A673 (cell line): Measurements from ENCODE around the gene HLA-B. TPM values are rescaled to one million over a fixed set of nuclear protein-coding genes. Genes with fewer than 3 reads are reported as not detected.

Experiments used
- BruUV-seq: library from RNA; stranded (reverse); fragments of 400-500 nt; replicated peaks from 2 replicates; lab custom pipeline; 2021; lab: Mats Ljungman, UMichigan
- CTCF ChIA-PET: fragments of 300-600 bp; sonication (Branson Sonifier 250); formaldehyde crosslinking; loops from one replicate; lab custom pipeline; 2022; ENCODE audit warnings: antibody characterized with exemption; lab: Charles Lee
- POLR2A ChIA-PET: fragments of 300-600 bp; sonication (Branson Sonifier 250); formaldehyde crosslinking; loops from one replicate; lab custom pipeline; 2022; ENCODE audit warnings: antibody characterized with exemption; ENCODE audit not compliant: low non-redundant PET; lab: Charles Lee
- DNase-seq: peaks from one replicate; pipeline ENCODE4 v3.0.0-alpha.2; 2015; ENCODE audit warnings: low spot score
- H3K27ac ChIP-seq: fragments of 200-600 bp; sonication (generic); 2 replicates; pipeline ENCODE4 v1.5.1; 2016; ENCODE audit warnings: mixed run types, low read depth, mild to moderate bottlenecking, mixed read lengths, antibody characterized with exemption, low read length; ENCODE audit not compliant: poor library complexity, severe bottlenecking
- H3K27me3 ChIP-seq: fragments of 200-600 bp; sonication (generic); replicated peaks from 2 replicates; pipeline ENCODE4 v1.6.1; 2017; ENCODE audit warnings: mixed run types, low read depth, mild to moderate bottlenecking, mixed read lengths, antibody characterized with exemption, low read length; ENCODE audit not compliant: insufficient read depth, poor library complexity
- H3K36me3 ChIP-seq: fragments of 200-600 bp; sonication (generic); 2 replicates; pipeline ENCODE4 v1.6.1; 2016; ENCODE audit warnings: mixed run types, mild to moderate bottlenecking, mixed read lengths, antibody characterized with exemption, low read length; ENCODE audit not compliant: insufficient read depth, poor library complexity, severe bottlenecking
- H3K4me1 ChIP-seq: fragments of 200-600 bp; sonication (generic); 2 replicates; pipeline ENCODE4 v1.6.1; 2017; ENCODE audit warnings: mixed run types, mild to moderate bottlenecking, mixed read lengths, antibody characterized with exemption, low read length; ENCODE audit not compliant: insufficient read depth, poor library complexity, severe bottlenecking
- H3K4me3 ChIP-seq: fragments of 200-600 bp; sonication (generic); 2 replicates; pipeline ENCODE4 v1.5.1; 2016; ENCODE audit warnings: low read depth, mixed run types, mild to moderate bottlenecking, mixed read lengths, low read length; ENCODE audit not compliant: poor library complexity, severe bottlenecking
- H3K9me3 ChIP-seq: fragments of 200-600 bp; sonication (generic); 2 replicates; pipeline ENCODE4 v1.6.1; 2016; ENCODE audit warnings: mixed run types, low read depth, mild to moderate bottlenecking, mixed read lengths, antibody characterized with exemption, low read length; ENCODE audit not compliant: poor library complexity, severe bottlenecking
- EZH2 ChIP-seq: fragments of 200-600 bp; sonication (generic); IDR thresholded peaks from 2 replicates; pipeline ENCODE4 v1.6.1; 2017; ENCODE audit warnings: borderline replicate concordance, low read depth, mild to moderate bottlenecking, mixed read lengths, antibody characterized with exemption, low read length; ENCODE audit not compliant: poor library complexity, severe bottlenecking
- intact Hi-C: fragments of 100-400 bp; cut with micrococcal nuclease; formaldehyde crosslinking; loops from one replicate; pipeline ENCODE4 v1.10.0; 2022; ENCODE audit not compliant: unreplicated experiment
- total RNA-seq: library from RNA; stranded (reverse); gene quantifications from 2 replicates; pipeline ENCODE4 v1.2.3, GENCODE V29; 2021
- TF ChIP-seq, protein P1 (sequence below): fragments of 300-800, 200-600 bp; sonication (generic); conservative IDR thresholded peaks from 2 replicates; pipeline ENCODE4 v1.5.1; 2017; ENCODE audit warnings: low read depth, mild to moderate bottlenecking, antibody characterized with exemption, low read length, moderate library complexity, mixed read lengths

HLA-B gene
- total RNA-seq, 1 experiment from 2014 or later: 27.3 TPM

DNA sequence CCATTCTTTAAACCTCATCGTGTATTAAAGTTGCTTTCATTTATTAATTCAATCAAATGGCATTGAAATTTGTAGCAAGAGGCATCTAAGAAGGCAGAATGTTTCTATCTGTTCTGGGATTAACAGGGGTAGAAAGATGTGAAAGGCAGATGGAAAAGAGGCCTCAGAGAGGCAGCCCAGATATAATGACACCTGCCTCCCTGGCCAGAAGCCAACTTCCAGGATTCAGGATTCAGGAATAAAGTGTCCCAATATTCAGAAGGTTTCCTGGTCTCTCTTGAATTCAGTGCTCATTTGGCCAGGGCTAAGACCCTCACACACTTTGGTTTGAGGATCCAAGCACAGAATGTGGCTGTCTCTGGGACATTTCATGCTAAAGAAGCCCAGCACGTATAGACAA is 39.9 kb downstream of the HLA-B start:
- Histone ChIP-seq H3K4me3 (no peak overlapping the region), H3K27me3 (peaks cover 91% of the 10 kb centered on the region), H3K27ac (no peak overlapping the region), H3K9me3 (no peaks in the 10 kb centered on the region), H3K36me3 (no peaks in the 10 kb centered on the region), H3K4me1 (no peaks in the 10 kb centered on the region)
- DNase-seq: no peak
- no TSS peak for BruUV-seq
- POLR2A ChIA-PET: no interaction called here
- no peak for TF ChIP-seq EZH2
- TF ChIP-seq, protein P1, sequence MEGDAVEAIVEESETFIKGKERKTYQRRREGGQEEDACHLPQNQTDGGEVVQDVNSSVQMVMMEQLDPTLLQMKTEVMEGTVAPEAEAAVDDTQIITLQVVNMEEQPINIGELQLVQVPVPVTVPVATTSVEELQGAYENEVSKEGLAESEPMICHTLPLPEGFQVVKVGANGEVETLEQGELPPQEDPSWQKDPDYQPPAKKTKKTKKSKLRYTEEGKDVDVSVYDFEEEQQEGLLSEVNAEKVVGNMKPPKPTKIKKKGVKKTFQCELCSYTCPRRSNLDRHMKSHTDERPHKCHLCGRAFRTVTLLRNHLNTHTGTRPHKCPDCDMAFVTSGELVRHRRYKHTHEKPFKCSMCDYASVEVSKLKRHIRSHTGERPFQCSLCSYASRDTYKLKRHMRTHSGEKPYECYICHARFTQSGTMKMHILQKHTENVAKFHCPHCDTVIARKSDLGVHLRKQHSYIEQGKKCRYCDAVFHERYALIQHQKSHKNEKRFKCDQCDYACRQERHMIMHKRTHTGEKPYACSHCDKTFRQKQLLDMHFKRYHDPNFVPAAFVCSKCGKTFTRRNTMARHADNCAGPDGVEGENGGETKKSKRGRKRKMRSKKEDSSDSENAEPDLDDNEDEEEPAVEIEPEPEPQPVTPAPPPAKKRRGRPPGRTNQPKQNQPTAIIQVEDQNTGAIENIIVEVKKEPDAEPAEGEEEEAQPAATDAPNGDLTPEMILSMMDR: no peak
- CTCF ChIA-PET: no interaction called here
- intact Hi-C loops: no loop called here

DNA sequence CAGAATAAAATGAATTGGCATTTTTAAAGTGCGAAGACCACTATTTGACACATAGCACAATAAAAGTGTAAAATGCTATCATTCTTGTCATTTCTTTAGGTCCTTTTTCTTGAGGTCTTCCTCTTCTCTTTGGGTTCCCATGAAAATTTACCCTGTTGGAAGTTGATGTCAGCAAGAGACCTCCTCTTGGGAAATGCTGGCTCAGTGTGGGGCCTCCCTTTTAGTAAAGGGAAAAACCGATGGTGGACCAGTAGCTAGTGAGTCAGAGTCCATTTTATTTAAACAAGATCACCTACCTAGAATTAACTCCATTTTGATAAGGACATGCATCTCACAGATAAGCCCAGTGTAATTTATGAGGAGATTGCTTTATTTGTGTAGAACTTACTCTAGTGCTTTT is 47.3 kb downstream of the HLA-B start:
- H3K27me3 ChIP-seq: peaks cover 65% of the 10 kb centered on the region
- H3K27ac ChIP-seq: no peak overlapping the region
- DNase-seq: no peak
- intact Hi-C loops: no loop called here
- no peak for TF ChIP-seq EZH2
- TF ChIP-seq, protein P1: no peak
- H3K9me3 ChIP-seq: no peaks in the 10 kb centered on the region
- POLR2A ChIA-PET: no interaction called here
- no peaks in the 10 kb centered on the region for H3K36me3 ChIP-seq
- no peaks in the 10 kb centered on the region for H3K4me1 ChIP-seq
- CTCF ChIA-PET: no interaction called here
- no peak overlapping the region for H3K4me3 ChIP-seq
- no TSS peak for BruUV-seq

DNA sequence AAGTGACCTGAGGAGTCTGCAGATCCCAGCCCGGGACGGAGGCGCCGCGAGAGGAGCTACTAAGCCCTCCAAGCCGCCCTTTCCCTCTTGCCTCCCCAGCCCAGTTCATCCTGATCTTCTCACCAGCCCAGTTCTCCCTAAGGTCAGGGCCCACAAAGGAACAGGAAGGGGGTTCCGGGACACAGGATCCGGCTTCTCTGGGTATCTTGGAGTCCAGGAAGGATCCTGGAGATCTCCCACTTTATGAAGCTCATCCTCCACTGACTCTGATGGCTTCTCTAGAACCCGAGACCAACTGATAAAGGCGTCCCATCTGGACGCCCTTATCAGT is 48.2 kb downstream of the HLA-B start:
- H3K27me3 ChIP-seq: peaks cover 61% of the 10 kb centered on the region
- no peaks in the 10 kb centered on the region for H3K36me3 ChIP-seq
- ChIA-PET POLR2A (no interaction called here), CTCF (no interaction called here)
- BruUV-seq: no TSS peak
- no peaks in the 10 kb centered on the region for H3K4me1 ChIP-seq
- no peak overlapping the region for H3K27ac ChIP-seq
- intact Hi-C loops: no loop called here
- no peaks in the 10 kb centered on the region for H3K9me3 ChIP-seq
- no peak for DNase-seq
- TF ChIP-seq EZH2: peak; percentile 65
- TF ChIP-seq, protein P1: no peak
- H3K4me3 ChIP-seq: no peak overlapping the region
